H1 (cell line): Measurements from ENCODE around the gene TMEM183A. TPM values are rescaled to one million over a fixed set of nuclear protein-coding genes. Genes with fewer than 3 reads are reported as not detected.

ENCODE experiments used
- CTCF ChIA-PET: fragments of 300-600 bp; sonication (Branson Sonifier 250); formaldehyde crosslinking; loops from one replicate; lab custom pipeline; 2021; ENCODE audit not compliant: partially characterized antibody; lab: Charles Lee
- POLR2A ChIA-PET: fragments of 300-600 bp; sonication (Branson Sonifier 250); formaldehyde crosslinking; loops from one replicate; lab custom pipeline; 2021; ENCODE audit warnings: inconsistent platforms; ENCODE audit not compliant: partially characterized antibody; lab: Charles Lee
- DNase-seq, 2 experiments: peaks; one replicate each; pipeline versions ENCODE4 v3.0.0 to v3.0.0-alpha.2; 2010 to 2022; ENCODE audit warnings: low spot score in 2 of 2, low read depth in 1 of 2, mixed read lengths in 1 of 2
- FAIRE-seq: peaks from 2 replicates; lab custom pipeline; 2011; peaks lifted over from hg19 to GRCh38; lab: Jason Lieb, UNC
- H2AFZ ChIP-seq: 2 replicates; pipeline ENCODE4 v1.8.1; 2012; ENCODE audit warnings: low read length, inconsistent platforms
- H2AK5ac ChIP-seq: 2 replicates; pipeline ENCODE4 v1.6.1; 2013; ENCODE audit warnings: low read depth, low read length
- H2BK120ac ChIP-seq: replicated peaks from 2 replicates; pipeline ENCODE3; 2013; ENCODE audit warnings: low read depth, low read length, inconsistent platforms
- H2BK12ac ChIP-seq: 2 replicates; pipeline ENCODE4 v1.6.1; 2013; ENCODE audit warnings: low read depth, low read length
- H2BK15ac ChIP-seq: 2 replicates; pipeline ENCODE4 v1.6.1; 2013; ENCODE audit warnings: low read length
- H2BK20ac ChIP-seq: 2 replicates; pipeline ENCODE4 v1.6.1; 2013; ENCODE audit warnings: low read length
- H2BK5ac ChIP-seq: 2 replicates; pipeline ENCODE4 v1.6.1; 2013; ENCODE audit warnings: low read depth, low read length
- H3K14ac ChIP-seq: 2 replicates; pipeline ENCODE4 v1.6.1; 2013; ENCODE audit warnings: inconsistent platforms; ENCODE audit not compliant: insufficient read length
- H3K18ac ChIP-seq: 2 replicates; pipeline ENCODE4 v1.6.1; 2013; ENCODE audit warnings: low read length; ENCODE audit errors: extremely low read depth
- H3K23ac ChIP-seq: 2 replicates; pipeline ENCODE4 v1.6.1; 2013; ENCODE audit warnings: inconsistent platforms; ENCODE audit not compliant: insufficient read length
- H3K23me2 ChIP-seq: 2 replicates; pipeline ENCODE4 v1.6.1; 2013; ENCODE audit warnings: low read depth, low read length
- H3K27ac ChIP-seq: 2 replicates; pipeline ENCODE4 v1.6.1; 2011; ENCODE audit warnings: low read depth, low read length, inconsistent platforms
- H3K27me3 ChIP-seq, 4 experiments: replicated peaks in 1 of 4; 1 replicate in 1 of 4; 2 replicates in 3 of 4; pipeline versions ENCODE4 v1.6.1 to v1.8.1; 2011 to 2013; ENCODE audit warnings: low read length in 3 of 4, mild to moderate bottlenecking in 3 of 4, inconsistent platforms in 2 of 4, mixed read lengths in 2 of 4, moderate library complexity in 1 of 4; ENCODE audit not compliant: control insufficient read depth in 3 of 4, insufficient read depth in 3 of 4; ENCODE audit errors: extremely low read depth in 1 of 4
- H3K36me3 ChIP-seq, 4 experiments: 2 replicates each; pipeline versions ENCODE4 v1.6.1 to v1.8.1; 2011 to 2013; ENCODE audit warnings: mild to moderate bottlenecking in 4 of 4, low read length in 3 of 4, moderate library complexity in 2 of 4, control low read depth in 1 of 4, inconsistent platforms in 1 of 4; ENCODE audit not compliant: insufficient read depth in 4 of 4, control insufficient read depth in 2 of 4
- H3K4ac ChIP-seq: replicated peaks from 2 replicates; pipeline ENCODE3; 2013; ENCODE audit warnings: low read length, low read depth, mixed read lengths, inconsistent platforms; ENCODE audit not compliant: insufficient read length
- H3K4me1 ChIP-seq, 4 experiments: replicated peaks in 1 of 4; 1 replicate in 1 of 4; 2 replicates in 3 of 4; pipeline versions ENCODE4 v1.6.1 to v1.8.1; 2011 to 2013; ENCODE audit warnings: low read length in 3 of 4, inconsistent platforms in 2 of 4, mixed read lengths in 1 of 4; ENCODE audit not compliant: insufficient read depth in 4 of 4, control insufficient read depth in 3 of 4
- H3K4me2 ChIP-seq, 2 experiments: 2 replicates each; pipeline versions ENCODE4 v1.6.1 to v1.8.1; 2011 to 2013; ENCODE audit warnings: low read depth in 2 of 2, low read length in 2 of 2, control low read depth in 1 of 2, inconsistent platforms in 1 of 2, mild to moderate bottlenecking in 1 of 2; ENCODE audit not compliant: insufficient read depth in 1 of 2
- H3K4me3 ChIP-seq, 4 experiments: fragments of 200-600, 300-600 bp in 1 of 4; sonication (generic), shearing (Covaris generic), sonication (Bioruptor Twin) in 1 of 4; 2 replicates each; pipeline versions ENCODE4 v1.5.1 to v1.8.1; 2011 to 2016; ENCODE audit warnings: low read length in 4 of 4, low read depth in 3 of 4, control low read depth in 2 of 4, inconsistent platforms in 2 of 4, mild to moderate bottlenecking in 2 of 4, mixed read lengths in 1 of 4, moderate library complexity in 1 of 4; ENCODE audit not compliant: insufficient read depth in 2 of 4; ENCODE audit errors: extremely low read depth in 1 of 4
- H3K56ac ChIP-seq: replicated peaks from 2 replicates; pipeline ENCODE3; 2013; ENCODE audit warnings: low read depth, mild to moderate bottlenecking, mixed read lengths, low read length, inconsistent platforms; ENCODE audit not compliant: insufficient read length
- H3K79me1 ChIP-seq: 2 replicates; pipeline ENCODE4 v1.6.1; 2013; ENCODE audit warnings: low read depth, low read length, control low read depth
- H3K79me2 ChIP-seq, 2 experiments: 2 replicates each; pipeline versions ENCODE4 v1.6.1 to v1.8.1; 2012 to 2013; ENCODE audit warnings: low read length in 2 of 2, mild to moderate bottlenecking in 2 of 2, inconsistent platforms in 1 of 2; ENCODE audit not compliant: insufficient read depth in 2 of 2, control insufficient read depth in 1 of 2
- H3K9ac ChIP-seq, 4 experiments: replicated peaks in 1 of 4; 1 replicate in 1 of 4; 2 replicates in 3 of 4; pipeline versions ENCODE4 v1.6.1 to v1.8.1; 2011 to 2013; ENCODE audit warnings: low read depth in 3 of 4, low read length in 3 of 4, control low read depth in 2 of 4, mild to moderate bottlenecking in 2 of 4, moderate library complexity in 2 of 4, inconsistent platforms in 1 of 4; ENCODE audit errors: extremely low read depth in 1 of 4
- H3K9me3 ChIP-seq, 2 experiments: 2 replicates each; pipeline versions ENCODE4 v1.6.1 to v1.8.1; 2012 to 2013; ENCODE audit warnings: mild to moderate bottlenecking in 2 of 2, moderate library complexity in 2 of 2, control low read depth in 1 of 2, inconsistent platforms in 1 of 2, low read depth in 1 of 2, low read length in 1 of 2, mixed read lengths in 1 of 2; ENCODE audit not compliant: insufficient read depth in 2 of 2
- H4K20me1 ChIP-seq, 2 experiments: replicated peaks in 1 of 2; 2 replicates each; pipeline versions ENCODE3 to v1.8.1; 2011 to 2013; ENCODE audit warnings: inconsistent platforms in 2 of 2, low read length in 2 of 2, mild to moderate bottlenecking in 1 of 2; ENCODE audit not compliant: insufficient read depth in 2 of 2, control insufficient read depth in 1 of 2
- H4K5ac ChIP-seq: 2 replicates; pipeline ENCODE4 v1.6.1; 2013; ENCODE audit warnings: low read length, low read depth, mixed read lengths, inconsistent platforms; ENCODE audit not compliant: insufficient read length
- H4K8ac ChIP-seq: 2 replicates; pipeline ENCODE4 v1.8.0; 2013; ENCODE audit warnings: mild to moderate bottlenecking, moderate library complexity, low read length, inconsistent platforms; ENCODE audit not compliant: insufficient read depth; ENCODE audit errors: extremely low read depth
- H4K91ac ChIP-seq: replicated peaks from 2 replicates; pipeline ENCODE3; 2013; ENCODE audit warnings: low read length, mixed read lengths, inconsistent platforms; ENCODE audit not compliant: insufficient read length
- KDM1A ChIP-seq: fragments of 200-600, 300-600 bp; sonication (generic); IDR thresholded peaks from 2 replicates; pipeline ENCODE4 v1.7.1; 2016; ENCODE audit warnings: mild to moderate bottlenecking, low read length, borderline replicate concordance
- TCF12 ChIP-seq: IDR thresholded peaks from 2 replicates; pipeline ENCODE4 v1.6.1; 2011; ENCODE audit warnings: low read depth, mild to moderate bottlenecking, low read length
- WGBS, 2 experiments: shearing (Covaris generic) in 1 of 2; methylation state at CpG; one replicate each; pipeline versions ENCODE4 v1.1.6 to v1.1.7; 2013 to 2015; ENCODE audit warnings: low lambda C conversion rate in 2 of 2, mixed read lengths in 2 of 2, inconsistent platforms in 1 of 2, low coverage in 1 of 2, missing lambda C conversion rate in 1 of 2; ENCODE audit not compliant: insufficient replicate concordance in 2 of 2, insufficient coverage in 1 of 2, insufficient read length in 1 of 2; ENCODE audit errors: extremely low coverage in 1 of 2, missing lambda C conversion rate in 1 of 2; 5-methylcytosine and 5-hydroxymethylcytosine counted together
- polyA plus RNA-seq, 7 experiments: library from polyadenylated mRNA; depleted of rRNA in 3 of 7; stranded (reverse) in 5 of 7; unstranded in 2 of 7; fragments of >200 nt in 5 of 7; fragments of 200-250 nt in 2 of 7; gene quantifications; 1 replicate in 5 of 7; 2 replicates in 1 of 7; 4 replicates in 1 of 7; pipeline versions ENCODE4 v1.2.1 to v1.2.3, GENCODE V29; 2011 to 2013; ENCODE audit warnings: missing spikeins in 2 of 7, mixed read lengths in 2 of 7
- total RNA-seq: library from RNA; stranded (reverse); fragmentation: NEBNext Ultra II Directional; extraction: Animal tissue kit (Norgen Biotek cat#: 25700); gene quantifications from 2 replicates; pipeline ENCODE4 v1.2.1, GENCODE V29; 2021

The TMEM183A gene
- total and polyA plus RNA-seq, 2 of the 8 experiments (the other 6 are each of a cell fraction or from before 2014, with no cell fraction given): 107 to 173 TPM

GRCh38 chr1:203002951-203003350 lies 4.2 kb upstream of the TMEM183A start:
- no peak for TF ChIP-seq TCF12
- peak; percentile 28; the same call in 1 of the 2 replicates for TF ChIP-seq KDM1A
- no peaks in the 10 kb centered on the region for H3K27me3 ChIP-seq
- H3K9me3 ChIP-seq: no peaks in the 10 kb centered on the region
- H3K23me2 ChIP-seq: peaks cover 5% of the 10 kb centered on the region; the same call in 1 of the 2 replicates
- H3K14ac ChIP-seq: no peak overlapping the region
- H3K18ac ChIP-seq: no peak overlapping the region
- ChIA-PET CTCF (interaction anchor here (0.8 to 1.2 kb wide), 2 partner anchors 7 to 192 kb away, joined by 3 read pairs; partner anchors contain the start of gene PCAT6), POLR2A (no interaction called here)
- H3K23ac ChIP-seq: no peak overlapping the region
- H3K27ac ChIP-seq: no peak overlapping the region
- H3K79me2 ChIP-seq: peaks cover 0 to 5% of the 10 kb centered on the region in 2 experiments; a peak in 3 of 4 replicates
- no peaks in the 10 kb centered on the region for H3K36me3 ChIP-seq
- no peak overlapping the region for H3K4me2 ChIP-seq
- FAIRE-seq (no peak), DNase-seq (no peak)
- no peak overlapping the region for H3K56ac ChIP-seq
- H2BK15ac ChIP-seq: no peak overlapping the region
- H3K4me3 ChIP-seq: no peak overlapping the region
- H2AFZ ChIP-seq: no peak overlapping the region
- H3K4ac ChIP-seq: no peak overlapping the region
- no peak overlapping the region for H4K91ac ChIP-seq
- H3K79me1 ChIP-seq: no peaks in the 10 kb centered on the region
- H4K5ac ChIP-seq: no peak overlapping the region
- H2BK120ac ChIP-seq: no peak overlapping the region
- H2BK12ac ChIP-seq: no peak overlapping the region
- H4K8ac ChIP-seq: no peak overlapping the region
- no peak overlapping the region for H3K9ac ChIP-seq
- H3K4me1 ChIP-seq: peaks cover 0 to 4% (median 2%) of the 10 kb centered on the region in 4 experiments; a peak in 3 of 7 replicates
- H2AK5ac ChIP-seq: no peak overlapping the region
- no peaks in the 10 kb centered on the region for H4K20me1 ChIP-seq
- 100% methylated on average over 1 of the region's 1 CpG; no CpG with 5 or more reads in 1 of the 2 experiments for WGBS, 2 experiments
- H2BK5ac ChIP-seq: no peak overlapping the region
- no peak overlapping the region for H2BK20ac ChIP-seq
